Fibroblast of lung (primary cell): ENCODE data around the gene GNB1L. TPM values are rescaled to one million over a fixed set of nuclear protein-coding genes. Genes with fewer than 3 reads are reported as not detected.

Source experiments
- DNase-seq, 2 donors: peaks; one replicate each; pipeline versions ENCODE4 v3.0.0 to v3.0.0-alpha.2; 2010; ENCODE audit warnings: low read depth in 2 of 2
- H2AFZ ChIP-seq: 2 replicates; pipeline ENCODE4 v1.5.1; 2012; ENCODE audit warnings: low read length, control low read depth, inconsistent platforms
- H3K27ac ChIP-seq: 2 replicates; pipeline ENCODE4 v1.5.1; 2011; ENCODE audit warnings: low read length, control low read depth; ENCODE audit not compliant: insufficient read depth
- H3K27me3 ChIP-seq: 2 replicates; pipeline ENCODE4 v1.5.1; 2011; ENCODE audit warnings: mild to moderate bottlenecking, low read length; ENCODE audit not compliant: control insufficient read depth, insufficient read depth
- H3K36me3 ChIP-seq: 2 replicates; pipeline ENCODE4 v1.5.1; 2011; ENCODE audit warnings: low read length; ENCODE audit not compliant: control insufficient read depth, insufficient read depth
- H3K4me1 ChIP-seq: 2 replicates; pipeline ENCODE4 v1.5.1; 2011; ENCODE audit warnings: low read length; ENCODE audit not compliant: control insufficient read depth, insufficient read depth; ENCODE audit errors: extremely low read depth
- H3K4me2 ChIP-seq: 2 replicates; pipeline ENCODE4 v1.5.1; 2011; ENCODE audit warnings: low read length, control low read depth; ENCODE audit not compliant: insufficient read depth; ENCODE audit errors: extremely low read depth
- H3K4me3 ChIP-seq, 4 experiments: fragments of 200-600 bp in 1 of 4; sonication (generic) in 1 of 4; replicated peaks in 1 of 4; 2 replicates each; pipeline ENCODE4 v1.5.1; 2011 to 2016; ENCODE audit warnings: low read length in 4 of 4, low read depth in 3 of 4, mild to moderate bottlenecking in 3 of 4, control low read depth in 2 of 4, inconsistent platforms in 1 of 4, mixed read lengths in 1 of 4; ENCODE audit not compliant: insufficient read depth in 1 of 4; ENCODE audit errors: control extremely low read depth in 1 of 4
- H3K79me2 ChIP-seq: 2 replicates; pipeline ENCODE4 v1.5.1; 2012; ENCODE audit warnings: mild to moderate bottlenecking, low read length, inconsistent platforms; ENCODE audit not compliant: control insufficient read depth, insufficient read depth
- H3K9ac ChIP-seq: 2 replicates; pipeline ENCODE4 v1.5.1; 2011; ENCODE audit warnings: mild to moderate bottlenecking, low read length, control low read depth; ENCODE audit not compliant: insufficient read depth
- H3K9me3 ChIP-seq: 2 replicates; pipeline ENCODE4 v1.5.1; 2012; ENCODE audit warnings: low read depth, low read length; ENCODE audit not compliant: control insufficient read depth, insufficient read depth
- H4K20me1 ChIP-seq: 2 replicates; pipeline ENCODE4 v1.5.1; 2011; ENCODE audit warnings: low read length; ENCODE audit not compliant: control insufficient read depth, insufficient read depth; ENCODE audit errors: extremely low read depth
- EZH2 ChIP-seq: IDR thresholded peaks from 2 replicates; pipeline ENCODE4 v1.5.1; 2012; ENCODE audit warnings: low read length, control low read depth, mild to moderate bottlenecking; ENCODE audit errors: missing control alignments
- polyA plus RNA-seq, 2 donors: library from polyadenylated mRNA; depleted of rRNA in 1 of 2; stranded (reverse) in 1 of 2; unstranded in 1 of 2; fragments of >200 nt; gene quantifications; 2 replicates each; pipeline ENCODE4 v1.2.1, GENCODE V29; 2011 to 2012; ENCODE audit warnings: missing spikeins in 1 of 2
- total RNA-seq: library from RNA; depleted of rRNA; stranded (reverse); fragments of >200 nt; gene quantifications from 2 replicates; pipeline ENCODE4 v1.2.1, GENCODE V29; 2014
- TF ChIP-seq, protein P1 (sequence below), 2 donors: IDR thresholded peaks in 1 of 2; conservative IDR thresholded peaks in 1 of 2; 1 replicate in 1 of 2; 2 replicates in 1 of 2; pipeline ENCODE4 v1.5.1; 2011 to 2012; ENCODE audit warnings: low read length in 2 of 2, control low read depth in 1 of 2, inconsistent platforms in 1 of 2, low read depth in 1 of 2, mild to moderate bottlenecking in 1 of 2

GNB1L gene
- total and polyA plus RNA-seq, 2 donors (not counting 1 experiment from before 2014, with no cell fraction given) = 1.4 to 7.8 TPM

DNA sequence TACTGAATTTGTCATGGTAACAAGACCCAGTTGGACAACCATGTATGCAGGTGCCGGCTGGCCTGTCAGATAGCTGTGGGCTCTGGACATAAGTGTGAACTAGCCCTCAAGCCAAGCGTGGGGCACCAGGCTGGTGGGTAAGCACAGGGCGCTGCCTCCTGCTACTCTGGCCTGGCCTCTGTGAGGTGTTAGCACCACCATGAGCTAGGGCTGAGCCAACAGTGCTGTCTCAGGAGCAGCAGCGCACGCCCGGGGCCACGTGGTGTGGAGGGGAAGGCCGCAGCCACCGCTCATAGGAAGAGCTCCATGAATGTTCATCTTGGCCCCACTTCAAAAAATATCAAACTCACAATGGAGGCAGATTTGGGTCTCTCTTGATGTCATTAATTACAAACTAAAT, 35.3 kb upstream of the GNB1L start:
- no peak for TF ChIP-seq EZH2
- TF ChIP-seq, protein P1, sequence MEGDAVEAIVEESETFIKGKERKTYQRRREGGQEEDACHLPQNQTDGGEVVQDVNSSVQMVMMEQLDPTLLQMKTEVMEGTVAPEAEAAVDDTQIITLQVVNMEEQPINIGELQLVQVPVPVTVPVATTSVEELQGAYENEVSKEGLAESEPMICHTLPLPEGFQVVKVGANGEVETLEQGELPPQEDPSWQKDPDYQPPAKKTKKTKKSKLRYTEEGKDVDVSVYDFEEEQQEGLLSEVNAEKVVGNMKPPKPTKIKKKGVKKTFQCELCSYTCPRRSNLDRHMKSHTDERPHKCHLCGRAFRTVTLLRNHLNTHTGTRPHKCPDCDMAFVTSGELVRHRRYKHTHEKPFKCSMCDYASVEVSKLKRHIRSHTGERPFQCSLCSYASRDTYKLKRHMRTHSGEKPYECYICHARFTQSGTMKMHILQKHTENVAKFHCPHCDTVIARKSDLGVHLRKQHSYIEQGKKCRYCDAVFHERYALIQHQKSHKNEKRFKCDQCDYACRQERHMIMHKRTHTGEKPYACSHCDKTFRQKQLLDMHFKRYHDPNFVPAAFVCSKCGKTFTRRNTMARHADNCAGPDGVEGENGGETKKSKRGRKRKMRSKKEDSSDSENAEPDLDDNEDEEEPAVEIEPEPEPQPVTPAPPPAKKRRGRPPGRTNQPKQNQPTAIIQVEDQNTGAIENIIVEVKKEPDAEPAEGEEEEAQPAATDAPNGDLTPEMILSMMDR (conservative IDR thresholded peaks at IDR 0.05 in 1 of 2, IDR thresholded peaks at IDR 0.05 in 1 of 2; ENCODE audit: low read depth in 1 of 2, low read length in 2 of 2) = no peak
- H3K27me3 ChIP-seq = no peaks in the 10 kb centered on the region

DNA sequence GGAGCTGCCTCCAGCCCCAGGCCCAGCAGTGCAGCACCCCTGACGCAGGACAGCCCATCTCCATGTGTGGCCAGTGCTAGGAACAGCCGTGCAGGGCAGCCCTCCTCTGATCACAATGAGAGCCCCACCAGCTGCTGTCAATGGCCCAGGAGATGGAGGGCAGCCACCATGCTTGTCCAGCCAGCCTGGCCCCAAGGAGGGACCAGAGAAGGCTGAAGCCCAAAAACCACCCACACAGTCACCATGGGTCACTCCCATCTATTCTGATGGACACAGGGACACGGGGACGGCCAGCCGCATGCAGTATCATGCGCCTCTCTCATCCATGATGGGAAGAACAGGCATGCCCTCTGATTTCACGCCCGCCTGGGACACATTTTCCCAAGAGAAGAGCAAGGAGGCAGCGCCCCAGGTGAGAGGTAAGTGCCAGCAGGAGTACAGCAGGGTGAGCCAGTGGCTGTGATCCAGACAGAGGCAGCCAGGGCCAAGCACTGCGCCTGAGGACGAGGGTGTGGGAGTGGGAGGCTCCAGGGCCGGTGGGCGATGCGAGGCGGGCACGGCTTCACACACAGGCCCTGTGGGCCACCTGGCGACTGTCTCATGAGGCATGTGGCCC, 33.6 kb upstream of the GNB1L start:
- H4K20me1 ChIP-seq = no peaks in the 10 kb centered on the region
- no peak for DNase-seq
- H3K9me3 ChIP-seq = no peaks in the 10 kb centered on the region
- no peak overlapping the region for H2AFZ ChIP-seq
- H3K9ac ChIP-seq = no peak overlapping the region
- H3K27ac ChIP-seq = no peak overlapping the region
- no peak overlapping the region for H3K4me2 ChIP-seq
- H3K4me1 ChIP-seq = peaks cover 18% of the 10 kb centered on the region
- H3K79me2 ChIP-seq = no peaks in the 10 kb centered on the region
- H3K4me3 ChIP-seq = no peak overlapping the region
- TF ChIP-seq EZH2 = no peak
- TF ChIP-seq, protein P1 (conservative IDR thresholded peaks at IDR 0.05 in 1 of 2, IDR thresholded peaks at IDR 0.05 in 1 of 2; ENCODE audit: low read depth in 1 of 2, low read length in 2 of 2) = no peak
- no peaks in the 10 kb centered on the region for H3K27me3 ChIP-seq
- peaks cover under 1% of the 10 kb centered on the region for H3K36me3 ChIP-seq

More for the DNA sequence above, 35.3 kb upstream of the GNB1L start:
- no peaks in the 10 kb centered on the region for H3K79me2 ChIP-seq
- H3K9me3 ChIP-seq = no peaks in the 10 kb centered on the region
- H3K27ac ChIP-seq = no peak overlapping the region
- peaks cover 1% of the 10 kb centered on the region for H3K36me3 ChIP-seq
- no peak overlapping the region for H3K9ac ChIP-seq
- no peak overlapping the region for H2AFZ ChIP-seq
- H4K20me1 ChIP-seq = no peaks in the 10 kb centered on the region
- peaks cover 17% of the 10 kb centered on the region for H3K4me1 ChIP-seq
- H3K4me3 ChIP-seq = no peak overlapping the region
- no peak for DNase-seq
- no peak overlapping the region for H3K4me2 ChIP-seq

DNA sequence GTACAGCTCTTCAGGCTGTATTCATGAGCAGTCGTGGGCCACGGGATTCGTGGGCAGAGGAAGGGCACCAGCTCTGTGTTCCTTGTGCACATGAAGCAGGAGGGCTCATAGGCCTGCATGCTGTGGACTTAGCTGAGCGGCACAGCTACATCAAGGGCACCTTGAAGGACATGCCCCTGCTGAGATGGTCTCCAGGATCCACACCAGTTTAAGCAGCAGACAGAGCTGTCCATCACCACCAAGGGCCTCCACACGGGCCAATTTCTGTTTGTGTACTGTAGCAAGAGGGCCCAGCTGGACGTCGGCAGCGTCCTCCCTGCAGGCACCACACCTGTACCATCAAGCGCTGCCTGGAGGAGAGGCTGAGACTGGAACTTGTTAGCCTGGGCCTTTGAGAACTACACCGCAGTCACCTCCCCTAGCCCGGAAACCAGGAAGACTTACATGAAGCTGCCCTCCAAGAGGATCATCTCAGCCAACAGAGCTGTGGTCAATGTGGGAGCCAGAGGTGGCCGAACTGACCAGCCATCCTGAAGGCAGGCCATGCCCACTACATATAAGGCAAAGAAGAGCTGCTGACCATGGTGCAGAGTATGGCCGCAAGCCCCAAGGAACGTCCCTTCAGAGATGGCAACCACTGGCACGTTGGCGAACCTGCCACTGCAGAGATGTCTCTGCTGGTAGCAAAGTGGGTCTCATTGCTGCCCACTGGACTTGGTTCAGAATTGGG, 32.7 kb upstream of the GNB1L start:
- H2AFZ ChIP-seq = no peak overlapping the region
- H4K20me1 ChIP-seq = no peaks in the 10 kb centered on the region
- no peak for DNase-seq
- TF ChIP-seq, protein P1 (conservative IDR thresholded peaks at IDR 0.05 in 1 of 2, IDR thresholded peaks at IDR 0.05 in 1 of 2; ENCODE audit: low read depth in 1 of 2, low read length in 2 of 2) = no peak
- no peak for TF ChIP-seq EZH2
- H3K9me3 ChIP-seq = no peaks in the 10 kb centered on the region
- no peaks in the 10 kb centered on the region for H3K79me2 ChIP-seq
- no peaks in the 10 kb centered on the region for H3K36me3 ChIP-seq
- H3K27me3 ChIP-seq = no peaks in the 10 kb centered on the region
- no peak overlapping the region for H3K4me2 ChIP-seq
- H3K4me3 ChIP-seq = no peak overlapping the region
- H3K9ac ChIP-seq = no peak overlapping the region
- peaks cover 27% of the 10 kb centered on the region for H3K4me1 ChIP-seq
- H3K27ac ChIP-seq = peak overlapping the region; percentile 46
